ENCODE measurements around the gene TPP1.

Gene TPP1

DNA sequence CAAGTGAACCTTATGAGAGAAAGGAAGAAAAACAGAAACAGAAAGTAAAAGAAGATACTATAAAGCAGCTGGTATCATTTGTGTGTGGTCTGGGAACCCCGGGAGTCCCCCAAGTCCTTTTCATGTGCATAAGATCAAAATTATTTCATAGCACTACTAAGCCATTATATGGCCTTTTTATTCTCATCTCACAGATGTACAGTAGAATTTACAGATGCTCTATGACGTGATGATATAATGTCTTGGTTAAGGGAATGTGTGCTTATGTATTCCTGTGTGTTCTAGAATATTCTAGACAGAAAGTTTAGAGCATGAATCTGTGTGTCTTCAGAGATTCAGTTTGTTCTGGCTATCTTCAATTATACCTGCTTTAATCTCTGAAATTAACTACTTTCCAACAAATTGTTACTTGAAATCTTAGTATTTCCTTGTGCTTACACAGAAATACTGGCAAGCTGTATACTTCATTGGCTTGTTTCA lies 8.6 kb upstream of the TPP1 start:
- no peak for DNase-seq (ENCODE audit: low spot score)

DNA sequence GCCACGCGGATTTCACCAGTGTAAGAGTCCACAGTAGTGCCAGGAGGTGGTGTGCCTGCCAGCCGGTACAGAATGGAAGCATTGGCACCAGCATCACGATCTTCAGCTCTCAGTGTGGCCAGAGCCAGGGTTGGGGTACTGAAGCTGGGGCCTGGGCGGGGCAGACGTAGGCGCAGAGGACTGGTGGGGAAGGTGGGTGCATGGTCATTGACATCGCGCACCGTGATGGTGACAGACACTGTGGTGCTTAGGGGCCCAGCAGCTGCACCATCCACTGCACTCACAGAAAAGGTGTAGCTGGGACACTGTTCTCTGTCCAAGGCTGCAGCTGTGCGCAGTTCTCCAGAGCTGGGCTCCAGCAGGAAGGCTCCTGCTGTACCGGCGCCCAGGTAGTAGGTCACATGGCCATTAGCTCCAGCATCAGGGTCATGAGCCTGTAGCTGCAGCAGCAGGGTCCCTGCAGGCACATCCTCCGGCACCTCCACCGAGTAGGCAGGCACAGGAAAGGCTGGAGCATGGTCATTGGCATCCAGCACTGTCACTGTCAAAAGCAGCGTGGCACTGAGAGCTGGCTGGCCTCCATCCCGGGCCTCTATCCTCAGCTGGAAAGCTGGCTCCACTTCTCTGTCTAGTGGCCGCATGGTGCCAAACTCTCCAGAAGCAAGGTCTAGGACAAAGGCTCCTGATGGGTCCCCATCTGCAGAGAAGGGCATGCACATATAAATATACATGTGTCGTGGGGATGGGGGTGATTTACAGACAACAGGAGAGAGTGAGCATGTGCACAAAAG lies 7.9 kb upstream of the TPP1 start:
- DNase-seq (ENCODE audit: low spot score) = no peak

- DNase-seq (ENCODE audit: low spot score) = no peak
Observed at GRCh38 chr11:6625832-6626420, 6.7 kb upstream of the TPP1 start.

DNA sequence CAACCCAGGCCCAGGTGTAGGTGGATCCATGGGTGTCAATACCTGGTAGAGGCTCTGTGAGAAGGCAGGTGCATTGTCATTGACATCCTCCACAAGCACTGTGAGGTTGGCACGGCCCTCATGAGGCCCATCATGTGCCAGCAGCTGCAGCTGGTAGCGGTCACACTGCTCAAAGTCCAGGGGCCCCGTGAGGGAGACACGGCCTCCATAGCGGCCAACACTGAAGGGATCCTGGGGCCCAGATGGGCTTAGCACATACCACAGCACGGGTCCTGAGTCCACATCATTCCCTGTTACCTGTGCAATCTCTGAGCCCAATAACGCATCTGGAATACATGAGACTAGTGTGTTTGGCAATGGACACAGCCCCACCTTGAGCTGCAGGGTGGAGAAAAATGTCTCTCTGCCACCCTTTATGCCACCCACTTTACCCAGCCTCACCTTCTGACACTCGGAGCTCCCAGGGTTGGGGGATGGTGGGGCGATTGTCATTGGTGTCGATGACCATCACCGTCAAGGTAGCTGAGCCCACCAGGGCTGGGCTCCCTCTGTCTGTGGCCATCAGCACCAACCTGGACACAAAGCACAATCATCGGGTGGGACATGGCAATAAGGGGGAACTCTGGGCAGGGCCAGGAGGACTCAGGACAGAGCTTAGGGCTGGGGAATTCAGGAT lies 6.1 kb upstream of the TPP1 start:
- no peak for DNase-seq (ENCODE audit: low spot score)

- DNase-seq (ENCODE audit: low spot score) = no peak
Observed at GRCh38 chr11:6623391-6624363, 4.5 kb upstream of the TPP1 start.

DNA sequence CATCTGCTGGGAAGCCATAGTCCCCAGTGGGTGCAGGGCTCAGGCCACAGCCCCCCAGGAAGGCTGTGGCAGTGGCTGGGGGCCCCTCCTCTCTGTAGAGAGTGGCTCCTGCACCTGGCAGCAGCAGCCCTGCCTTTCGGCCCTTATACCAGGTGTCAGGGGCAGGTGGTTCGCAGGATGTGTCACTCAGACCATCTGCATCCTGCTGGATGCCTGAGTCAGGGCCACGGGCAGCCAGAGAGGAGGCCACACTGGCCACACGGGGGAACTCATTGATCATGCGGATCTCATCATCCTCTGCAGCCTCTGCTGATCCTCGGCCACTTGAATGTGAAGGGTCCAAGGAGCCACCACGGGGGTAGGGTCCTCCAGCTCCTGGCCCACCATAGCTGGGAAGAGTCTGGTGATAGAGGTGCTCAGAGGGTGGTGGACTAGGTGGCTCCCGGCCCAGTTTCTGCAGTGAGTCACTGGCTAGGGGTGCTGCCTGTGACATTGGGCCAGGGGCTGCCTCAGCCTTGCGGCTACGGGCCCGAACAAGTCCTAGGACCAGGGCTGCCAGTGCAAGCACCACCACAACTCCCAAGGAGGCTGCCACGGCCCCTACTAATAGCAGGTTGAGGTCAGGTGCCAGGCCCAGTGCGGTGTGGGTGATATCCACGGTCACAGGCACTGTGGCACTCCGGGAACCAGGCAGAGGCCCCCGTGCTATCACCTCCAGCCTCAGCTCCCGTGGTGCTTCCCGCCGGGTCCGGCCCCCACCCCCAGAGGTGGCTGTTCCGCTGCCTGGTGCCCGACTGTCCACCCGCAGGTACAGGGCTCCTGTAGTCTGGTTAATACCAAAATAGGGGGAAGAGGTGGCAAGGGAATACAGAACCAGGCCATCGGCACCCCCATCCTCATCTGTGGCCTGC lies 3.3 kb upstream of the TPP1 start:
- no peak for DNase-seq (ENCODE audit: low spot score)

- no peak for DNase-seq (ENCODE audit: low spot score)
Observed at GRCh38 chr11:6621711-6622211, 2.5 kb upstream of the TPP1 start.

- DNase-seq (ENCODE audit: low spot score) = no peak
Observed at GRCh38 chr11:6620636-6621035, 1.4 kb upstream of the TPP1 start.

DNA sequence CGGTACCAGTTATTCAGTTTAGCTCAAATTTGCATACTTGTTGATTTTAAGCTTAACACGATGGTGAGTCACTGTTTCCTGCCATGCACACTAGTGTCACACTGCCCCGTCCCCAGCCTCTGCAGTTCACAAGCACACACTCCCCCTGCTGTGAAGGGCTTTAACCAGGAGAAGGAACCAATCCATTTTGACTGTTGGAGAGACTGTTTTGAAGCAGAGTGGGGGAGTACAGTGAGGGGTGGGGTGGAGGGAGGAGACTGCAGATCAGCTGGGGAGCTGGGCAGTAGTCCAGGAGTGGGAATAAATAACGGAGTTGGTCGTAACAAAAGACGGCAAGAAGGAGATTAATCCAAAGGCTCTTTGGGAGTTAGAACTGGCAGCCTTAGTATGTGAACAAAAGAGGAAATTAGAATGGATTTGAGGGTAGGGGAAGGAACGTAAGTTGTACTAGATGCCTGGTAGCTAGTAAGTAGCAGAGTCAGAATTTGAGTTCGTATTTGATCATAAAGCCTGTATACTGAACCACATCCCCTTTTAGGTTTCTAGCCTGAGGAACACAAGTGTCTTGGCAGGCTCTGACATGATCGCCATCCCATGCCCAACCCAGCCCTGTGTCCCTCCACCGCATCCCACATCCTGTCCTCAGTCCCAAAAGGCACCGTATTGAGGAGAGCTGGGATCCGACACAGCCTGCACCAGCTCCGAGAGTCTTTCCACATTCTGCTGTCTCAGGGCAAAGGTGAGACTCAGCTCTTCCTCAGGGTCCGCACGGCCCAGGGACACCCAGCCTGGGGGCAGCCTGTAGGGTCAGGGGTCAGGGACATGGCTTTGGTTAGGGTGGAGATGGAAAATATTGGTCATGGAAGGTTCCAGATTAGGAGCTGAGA lies 862 bp downstream of the TPP1 start:
- peak; percentile 89 for DNase-seq (ENCODE audit: low spot score)

DNA sequence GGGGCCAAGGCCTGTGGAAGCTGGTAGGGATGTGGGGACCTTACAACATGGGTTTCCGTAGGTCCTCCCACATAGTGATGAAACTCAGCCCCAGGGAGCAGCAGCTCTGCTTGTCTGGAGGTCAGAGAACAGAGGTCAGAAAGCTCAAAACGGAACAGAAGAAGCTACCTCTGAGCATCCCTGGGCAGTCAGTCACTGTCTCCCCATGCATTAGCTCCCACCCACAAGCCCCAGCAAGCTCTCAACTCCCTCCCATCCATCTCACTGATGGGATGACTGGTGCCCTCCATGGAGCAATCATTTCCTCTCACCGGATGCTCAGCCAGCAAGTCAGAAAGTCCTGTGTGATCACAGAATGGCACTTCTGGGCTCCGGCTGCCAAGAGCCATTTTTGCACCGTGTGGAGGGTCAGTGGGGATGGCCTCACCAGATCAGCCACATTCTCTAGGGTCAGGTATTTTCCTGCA lies 1.9 kb downstream of the TPP1 start:
- DNase-seq (ENCODE audit: low spot score) = no peak

GRCh38 chr11:6616596-6617250 lies 2.5 kb downstream of the TPP1 start:
- DNase-seq (ENCODE audit: low spot score) = no peak

- DNase-seq (ENCODE audit: low spot score) = no peak
Observed at GRCh38 chr11:6615882-6616585, 3.2 kb downstream of the TPP1 start.

DNA sequence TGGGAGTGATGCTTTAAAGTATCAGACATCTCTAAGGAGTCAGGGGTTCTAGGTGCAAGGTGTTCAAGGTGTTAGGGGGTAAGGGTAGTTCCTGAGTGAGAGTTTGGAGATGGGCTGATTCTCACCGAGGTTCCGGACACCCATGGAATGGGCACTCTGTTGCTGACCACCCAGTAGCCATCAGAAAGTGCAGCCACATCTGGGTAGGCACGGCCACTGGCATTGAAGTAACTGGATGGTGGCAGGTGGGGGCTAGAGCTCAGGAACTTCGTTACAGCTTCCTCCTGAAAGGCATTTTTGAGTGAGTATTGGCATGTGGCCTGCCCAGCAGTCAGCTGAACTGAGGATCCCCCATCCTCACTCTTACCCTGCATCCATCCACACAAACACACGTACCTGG lies 4.2 kb downstream of the TPP1 start:
- DNase-seq (ENCODE audit: low spot score) = no peak

DNA sequence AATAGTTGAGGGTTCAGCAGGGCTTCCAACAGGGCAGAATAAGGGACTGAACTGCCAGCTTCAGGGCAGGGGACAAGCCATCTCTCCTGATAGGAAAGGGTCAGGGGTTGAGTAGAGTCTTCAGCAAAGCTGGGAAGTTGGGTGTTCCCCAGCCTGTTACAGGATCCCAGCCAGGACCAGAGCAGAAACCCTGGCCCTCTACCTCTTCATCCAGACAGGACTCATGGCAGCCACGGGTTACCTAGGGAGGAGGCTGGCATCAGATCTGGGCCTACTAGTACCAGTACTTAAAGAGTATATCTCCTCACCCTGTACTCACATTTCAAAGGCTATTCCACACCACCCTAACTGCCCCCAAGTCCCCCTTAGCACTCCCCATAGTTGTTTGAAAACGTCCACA lies 4.8 kb downstream of the TPP1 start:
- no peak for DNase-seq (ENCODE audit: low spot score)

- peak; percentile 30 for DNase-seq (ENCODE audit: low spot score)
Observed at GRCh38 chr11:6613496-6613895, 5.7 kb downstream of the TPP1 start.

DNA sequence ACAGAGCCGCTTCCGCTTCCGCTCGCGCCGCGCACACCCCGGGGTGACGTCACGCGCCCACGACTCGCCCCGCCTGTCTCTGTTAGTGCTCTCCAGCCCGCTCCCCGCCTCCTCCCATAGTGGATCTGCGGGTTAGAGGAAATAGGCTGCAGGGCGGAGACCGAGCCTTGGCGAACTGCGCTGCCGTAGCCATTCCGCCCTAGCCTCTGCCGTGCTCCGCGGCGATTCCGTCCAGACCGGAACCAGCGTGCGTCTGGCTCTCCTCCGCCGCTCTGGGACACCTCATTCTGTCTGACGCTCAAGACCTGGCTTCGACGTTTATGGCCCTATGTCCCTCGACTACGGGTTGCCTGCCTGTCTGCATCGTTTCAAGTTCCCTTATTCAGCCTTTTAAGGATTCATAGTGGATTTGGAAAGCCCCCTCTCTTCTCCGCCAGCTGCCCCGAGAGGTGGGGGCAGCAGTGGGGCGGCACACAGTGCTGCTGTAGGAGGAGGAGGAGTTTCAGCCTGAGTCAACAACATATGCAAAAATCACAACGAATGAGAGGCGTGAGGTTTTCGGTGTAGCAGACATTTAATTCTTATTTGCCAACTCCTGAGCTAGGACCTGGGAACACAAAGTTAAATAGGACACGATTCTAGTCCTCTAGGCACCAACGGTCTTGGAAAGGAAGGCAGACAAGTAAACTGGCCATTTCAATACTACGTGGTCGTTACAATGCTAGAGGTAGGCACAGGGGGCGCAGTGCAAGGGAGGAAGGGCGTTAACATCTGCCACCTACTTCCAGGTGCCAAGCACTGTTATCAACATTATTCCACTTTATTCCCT lies 6.8 kb downstream of the TPP1 start, which contains the start of gene TAF10:
TSS of gene TAF10 (minus strand) at position 4 of the 829 bp plus-strand sequence. CDS start 27 bp downstream, outside the sequence.
- DNase-seq (ENCODE audit: low spot score) = peak; percentile 96

- no peak for DNase-seq (ENCODE audit: low spot score)
Observed at GRCh38 chr11:6611963-6612212, 7.3 kb downstream of the TPP1 start.

Measured in hematopoietic multipotent progenitor cell treated with erythropoietin and hydrocortisone succinate and interleukin-3 and kit ligand, for 17 days (in vitro differentiated cells).